Lung (tissue), 12 donors: Measurements from ENCODE around the gene TRIM14. TPM values are rescaled to one million over a fixed set of nuclear protein-coding genes. Genes with fewer than 3 reads are reported as not detected.

Experiments
- ATAC-seq: fragments of 200-7000 bp; cut with Tn5 transposase; one replicate; pipeline ENCODE4 v1.9.1; 2020; ENCODE audit warnings: moderate number of reproducible peaks; ENCODE audit not compliant: insufficient read depth, low FRiP score
- DNase-seq, 3 donors: peaks; one replicate each; pipeline ENCODE4 v3.0.0-alpha.2; 2013 to 2017
- H3K27ac ChIP-seq, 2 donors: one replicate each; pipeline ENCODE4 v1.5.1; 2013; ENCODE audit warnings: mild to moderate bottlenecking in 2 of 2, moderate library complexity in 2 of 2, control low read depth in 1 of 2, inconsistent platforms in 1 of 2, low read depth in 1 of 2, low read length in 1 of 2
- H3K27me3 ChIP-seq, 3 donors: one replicate each; pipeline ENCODE4 v1.5.1; 2013; ENCODE audit warnings: low read length in 2 of 3; ENCODE audit not compliant: control insufficient read depth in 3 of 3, insufficient read depth in 3 of 3
- H3K36me3 ChIP-seq, 4 donors: one replicate each; pipeline ENCODE4 v1.5.1; 2013; ENCODE audit warnings: low read length in 4 of 4, mild to moderate bottlenecking in 1 of 4, moderate library complexity in 1 of 4; ENCODE audit not compliant: control insufficient read depth in 4 of 4, insufficient read depth in 4 of 4
- H3K4me1 ChIP-seq, 5 donors: one replicate each; pipeline ENCODE4 v1.5.1; 2013; ENCODE audit warnings: low read length in 5 of 5, mild to moderate bottlenecking in 2 of 5, moderate library complexity in 1 of 5; ENCODE audit not compliant: control insufficient read depth in 5 of 5, insufficient read depth in 5 of 5
- H3K4me3 ChIP-seq: one replicate; pipeline ENCODE4 v1.5.1; 2013; ENCODE audit warnings: mild to moderate bottlenecking, control low read depth, moderate library complexity
- H3K9ac ChIP-seq, 2 donors: one replicate each; pipeline ENCODE4 v1.5.1; 2013; ENCODE audit warnings: low read length in 2 of 2, control low read depth in 1 of 2; ENCODE audit not compliant: insufficient read depth in 1 of 2
- H3K9me3 ChIP-seq, 4 donors: one replicate each; pipeline ENCODE4 v1.5.1; 2013; ENCODE audit warnings: low read length in 3 of 4, mild to moderate bottlenecking in 1 of 4, moderate library complexity in 1 of 4; ENCODE audit not compliant: control insufficient read depth in 4 of 4, insufficient read depth in 3 of 4
- CTCF ChIP-seq: IDR thresholded peaks from 2 replicates; pipeline ENCODE4 v1.5.1; 2012; ENCODE audit warnings: mild to moderate bottlenecking; ENCODE audit errors: control extremely low read depth, extremely low read depth
- WGBS, 2 donors: extraction: QIAGEN DNeasy Blood & Tissue Kit; methylation state at CpG; one replicate each; pipeline ENCODE4 v1.1.7; 2013; 5-methylcytosine and 5-hydroxymethylcytosine counted together
- polyA plus RNA-seq, 2 donors: library from polyadenylated mRNA; stranded (reverse); fragments of 200-250 nt; gene quantifications; one replicate each; pipeline ENCODE4 v1.2.1, GENCODE V29; 2013
- total RNA-seq, 2 donors: library from RNA; depleted of rRNA in 1 of 2; stranded (reverse); fragments of >200 nt in 1 of 2; gene quantifications; one replicate each; pipeline ENCODE4 v1.2.1, GENCODE V29; 2014 to 2021
- donor health status: control.
- donor health status: control.
- donor health status: Bipolar disorder and iron deficiency.
- donor health status: healthy.
- donor health status: DM: yes; HTN: yes; CAD: no.

Gene TRIM14
- total and polyA plus RNA-seq, 4 donors, result 5.0 to 42.7 (median 12.1) TPM

- H3K4me3 ChIP-seq, result no peak overlapping the region
- H3K27ac ChIP-seq, result no peak overlapping the region
- no peak overlapping the region for H3K9ac ChIP-seq
- TF ChIP-seq CTCF, result no peak
- peaks cover 0 to 3% (median 0%) of the 10 kb centered on the region in 5 donors for H3K4me1 ChIP-seq
- ATAC-seq (no peak), DNase-seq (no peak)
- 91 to 94% methylated on average over 7 of the region's 7 CpGs for WGBS, 2 donors
- no peaks in the 10 kb centered on the region for H3K9me3 ChIP-seq
- peaks cover 8 to 40% (median 12%) of the 10 kb centered on the region in 4 donors for H3K36me3 ChIP-seq
- H3K27me3 ChIP-seq, result no peaks in the 10 kb centered on the region
These were observed 35.3 kb downstream of the TRIM14 start for GRCh38 chr9:98083566-98084183.

- Histone ChIP-seq H3K36me3 (peaks cover 8 to 41% (median 14%) of the 10 kb centered on the region in 4 donors), H3K9me3 (no peaks in the 10 kb centered on the region), H3K27me3 (no peaks in the 10 kb centered on the region), H3K4me1 (peaks cover 0 to 3% (median 0%) of the 10 kb centered on the region in 5 donors), H3K27ac (peak overlapping the region in 1 of 2 donors; percentile 4), H3K4me3 (no peak overlapping the region), H3K9ac (no peak overlapping the region)
- WGBS, 2 donors, result 94 to 96% methylated on average over 2 of the region's 2 CpGs
- DNase-seq (no peak), ATAC-seq (no peak)
- TF ChIP-seq CTCF, result no peak
These were observed 35.9 kb downstream of the TRIM14 start for GRCh38 chr9:98083061-98083501.

GRCh38 chr9:98081477-98082219 is 37.4 kb downstream of the TRIM14 start:
- Histone ChIP-seq H3K9ac (no peak overlapping the region), H3K27ac (no peak overlapping the region), H3K9me3 (no peaks in the 10 kb centered on the region), H3K4me1 (peaks cover 0 to 3% (median 0%) of the 10 kb centered on the region in 5 donors), H3K27me3 (no peaks in the 10 kb centered on the region), H3K36me3 (peaks cover 11 to 42% (median 18%) of the 10 kb centered on the region in 4 donors), H3K4me3 (no peak overlapping the region)
- no peak for TF ChIP-seq CTCF
- 55 to 71% methylated on average over 6 of the region's 6 CpGs for WGBS, 2 donors
- DNase-seq (no peak), ATAC-seq (peak; percentile 56)
